SK-N-SH treated with all-trans-retinoic acid at 6 μM for 48 hours (cell line): ENCODE results near the gene CALHM2.

ENCODE experiments used
- ATAC-seq: fragments of 200-7000 bp; cut with Tn5 transposase; 3 replicates; pipeline ENCODE4 v1.9.1; 2020; ENCODE audit warnings: mild to moderate bottlenecking, moderate library complexity
- BACH2 ChIP-seq: fragments of 250-450 bp; sonication (Bioruptor Pico); IDR thresholded peaks from 2 replicates; pipeline ENCODE4 v1.9.0; 2021; ENCODE audit warnings: mild to moderate bottlenecking, borderline replicate concordance
- ESRRG ChIP-seq: fragments of 250-450 bp; sonication (Bioruptor Pico); IDR thresholded peaks from 2 replicates; pipeline ENCODE4 v1.6.1; 2021; ENCODE audit warnings: mild to moderate bottlenecking
- GLIS3 ChIP-seq: fragments of 250-450 bp; sonication (Bioruptor Pico); IDR thresholded peaks from 2 replicates; pipeline ENCODE4 v1.5.0; 2020; ENCODE audit warnings: mild to moderate bottlenecking, moderate library complexity
- ISL1 ChIP-seq: fragments of 250-450 bp; sonication (Bioruptor Pico); IDR thresholded peaks from 2 replicates; pipeline ENCODE4 v2.1.2; 2022; ENCODE audit warnings: mild to moderate bottlenecking, moderate library complexity
- OSR1 ChIP-seq: fragments of 250-450 bp; sonication (Bioruptor Pico); IDR thresholded peaks from 2 replicates; pipeline ENCODE4 v1.8.0; 2022; ENCODE audit warnings: moderate library complexity, mild to moderate bottlenecking, inconsistent platforms
- RARB ChIP-seq: fragments of 250-450 bp; sonication (Bioruptor Pico); IDR thresholded peaks from 2 replicates; pipeline ENCODE4 v1.8.0; 2021; ENCODE audit warnings: mild to moderate bottlenecking, moderate library complexity
- SNAI2 ChIP-seq: fragments of 250-450 bp; sonication (Bioruptor Pico); IDR thresholded peaks from 2 replicates; pipeline ENCODE4 v1.5.0; 2020; ENCODE audit warnings: mild to moderate bottlenecking, moderate library complexity
- TCF4 ChIP-seq: fragments of 250-450 bp; sonication (Bioruptor Pico); IDR thresholded peaks from 2 replicates; pipeline ENCODE4 v1.8.0; 2021; ENCODE audit warnings: mild to moderate bottlenecking, moderate library complexity, borderline replicate concordance
- TOX ChIP-seq: fragments of 250-450 bp; sonication (Bioruptor Pico); IDR thresholded peaks from 2 replicates; pipeline ENCODE4 v1.8.0; 2021; ENCODE audit warnings: mild to moderate bottlenecking, moderate library complexity, borderline replicate concordance
- ZC3H10 ChIP-seq: fragments of 250-450 bp; sonication (Bioruptor Pico); IDR thresholded peaks from 2 replicates; pipeline ENCODE4 v1.5.1; 2021; ENCODE audit warnings: mild to moderate bottlenecking, moderate library complexity
- ZFP3 ChIP-seq: fragments of 250-450 bp; sonication (Bioruptor Pico); IDR thresholded peaks from 2 replicates; pipeline ENCODE4 v1.5.0; 2020; ENCODE audit warnings: mild to moderate bottlenecking, moderate library complexity
- ZFP30 ChIP-seq: fragments of 450-650 bp; formaldehyde crosslinking; IDR thresholded peaks from 2 replicates; pipeline ENCODE4 v1.5.0; 2022; ENCODE audit warnings: mild to moderate bottlenecking, moderate library complexity
- ZNF565 ChIP-seq: fragments of 450-650 bp; formaldehyde crosslinking; conservative IDR thresholded peaks from 2 replicates; pipeline ENCODE4 v1.5.0; 2020; ENCODE audit warnings: low read depth, mild to moderate bottlenecking, moderate library complexity
- ZNF70 ChIP-seq: fragments of 450-650 bp; formaldehyde crosslinking; IDR thresholded peaks from 2 replicates; pipeline ENCODE4 v1.5.0; 2020; ENCODE audit warnings: mild to moderate bottlenecking, moderate library complexity
- ZNF8 ChIP-seq: fragments of 450-650 bp; formaldehyde crosslinking; IDR thresholded peaks from 2 replicates; pipeline ENCODE4 v1.5.0; 2020; ENCODE audit warnings: mild to moderate bottlenecking, moderate library complexity
- TF ChIP-seq, protein P1 (sequence below): fragments of 250-450 bp; sonication (Bioruptor Pico); IDR thresholded peaks from 2 replicates; pipeline ENCODE4 v1.5.1; 2021; ENCODE audit warnings: mild to moderate bottlenecking, moderate library complexity
- TF ChIP-seq, protein P2 (sequence below): fragments of 250-450 bp; sonication (Bioruptor Pico); IDR thresholded peaks from 2 replicates; pipeline ENCODE4 v1.8.0; 2020; ENCODE audit warnings: mild to moderate bottlenecking, moderate library complexity, borderline replicate concordance
- TF ChIP-seq, protein P3 (sequence below): fragments of 250-450 bp; sonication (Bioruptor Pico); IDR thresholded peaks from 2 replicates; pipeline ENCODE4 v1.5.1; 2020; ENCODE audit warnings: low read depth, mild to moderate bottlenecking, moderate library complexity
- TF ChIP-seq, protein P4 (sequence below): fragments of 250-450 bp; sonication (Bioruptor Pico); IDR thresholded peaks from 2 replicates; pipeline ENCODE4 v1.8.0; 2021; ENCODE audit warnings: low read depth, mild to moderate bottlenecking, moderate library complexity, borderline replicate concordance

CALHM2 gene

DNA sequence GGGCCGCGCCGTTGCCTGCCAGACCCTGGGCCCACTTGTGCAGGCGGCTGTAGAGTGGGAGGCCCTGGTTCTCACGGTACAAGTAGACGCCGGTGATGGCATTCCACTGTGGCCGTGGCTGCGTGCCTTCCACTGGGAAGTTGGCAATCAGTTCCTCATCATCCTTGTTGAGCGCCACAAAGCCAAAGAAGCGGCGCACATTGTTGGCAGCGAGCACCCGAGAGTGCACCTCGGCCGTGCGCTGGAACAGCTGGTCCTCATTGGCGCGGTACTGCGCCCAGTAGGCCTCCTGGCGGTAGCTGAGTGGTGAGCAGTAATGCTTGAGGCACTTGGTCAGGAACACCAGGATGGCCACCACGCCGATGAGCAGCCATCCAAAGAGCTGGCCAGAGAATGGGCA, 5.0 kb downstream of the CALHM2 start (continued):
- TF ChIP-seq, protein P1, sequence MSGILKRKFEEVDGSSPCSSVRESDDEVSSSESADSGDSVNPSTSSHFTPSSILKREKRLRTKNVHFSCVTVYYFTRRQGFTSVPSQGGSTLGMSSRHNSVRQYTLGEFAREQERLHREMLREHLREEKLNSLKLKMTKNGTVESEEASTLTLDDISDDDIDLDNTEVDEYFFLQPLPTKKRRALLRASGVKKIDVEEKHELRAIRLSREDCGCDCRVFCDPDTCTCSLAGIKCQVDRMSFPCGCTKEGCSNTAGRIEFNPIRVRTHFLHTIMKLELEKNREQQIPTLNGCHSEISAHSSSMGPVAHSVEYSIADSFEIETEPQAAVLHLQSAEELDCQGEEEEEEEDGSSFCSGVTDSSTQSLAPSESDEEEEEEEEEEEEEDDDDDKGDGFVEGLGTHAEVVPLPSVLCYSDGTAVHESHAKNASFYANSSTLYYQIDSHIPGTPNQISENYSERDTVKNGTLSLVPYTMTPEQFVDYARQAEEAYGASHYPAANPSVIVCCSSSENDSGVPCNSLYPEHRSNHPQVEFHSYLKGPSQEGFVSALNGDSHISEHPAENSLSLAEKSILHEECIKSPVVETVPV = no peak
- TF ChIP-seq SNAI2 (CRISPR knock-in tag) = no peak
- TF ChIP-seq, all 23 proteins: peak for 0

DNA sequence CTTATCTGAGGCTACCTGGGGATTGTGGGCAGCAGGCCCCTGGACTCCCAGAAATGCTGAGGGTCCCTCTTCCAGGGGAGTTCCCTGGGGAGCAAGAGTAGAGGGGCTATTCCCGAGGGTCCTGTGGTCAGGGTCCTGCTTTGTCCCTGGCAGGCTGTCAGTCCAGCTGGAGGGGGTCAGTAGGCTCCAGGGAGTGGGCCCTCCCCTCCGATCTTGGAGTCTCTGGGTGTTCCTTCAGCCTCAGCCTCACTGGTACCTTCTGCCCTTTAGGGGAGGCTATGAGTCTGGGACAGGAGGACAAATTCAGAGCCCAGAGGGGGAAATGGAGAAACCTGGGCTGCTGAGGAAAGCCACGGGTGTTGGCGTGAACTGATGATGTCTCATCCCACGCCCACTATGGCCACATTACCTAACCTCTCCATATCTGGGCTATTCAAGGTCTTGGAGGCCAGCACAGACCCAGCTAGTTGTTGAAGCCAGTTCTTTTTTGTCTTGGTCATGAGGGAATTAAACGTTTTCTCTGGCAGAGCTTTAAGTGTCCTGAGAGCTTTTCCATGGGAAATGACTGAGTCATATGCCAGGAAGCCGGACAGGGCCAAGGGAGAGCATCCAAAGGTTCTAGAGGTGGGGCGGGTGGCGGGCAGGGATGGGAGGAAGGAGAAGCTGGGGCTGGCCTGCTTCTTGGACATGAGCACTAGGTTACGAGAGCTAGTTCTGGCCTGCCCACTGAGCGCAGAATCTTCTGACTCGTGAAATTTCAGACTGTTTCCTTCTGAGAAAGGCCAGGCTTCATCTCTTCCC, 6.2 kb downstream of the CALHM2 start:
- ATAC-seq = no peak
- no peak for TF ChIP-seq GLIS3 (CRISPR knock-in tag)
- no peak for TF ChIP-seq ESRRG (CRISPR knock-in tag)
- no peak for TF ChIP-seq RARB (CRISPR knock-in tag)
- TF ChIP-seq TCF4 (CRISPR knock-in tag) = no peak
- TF ChIP-seq, protein P2, sequence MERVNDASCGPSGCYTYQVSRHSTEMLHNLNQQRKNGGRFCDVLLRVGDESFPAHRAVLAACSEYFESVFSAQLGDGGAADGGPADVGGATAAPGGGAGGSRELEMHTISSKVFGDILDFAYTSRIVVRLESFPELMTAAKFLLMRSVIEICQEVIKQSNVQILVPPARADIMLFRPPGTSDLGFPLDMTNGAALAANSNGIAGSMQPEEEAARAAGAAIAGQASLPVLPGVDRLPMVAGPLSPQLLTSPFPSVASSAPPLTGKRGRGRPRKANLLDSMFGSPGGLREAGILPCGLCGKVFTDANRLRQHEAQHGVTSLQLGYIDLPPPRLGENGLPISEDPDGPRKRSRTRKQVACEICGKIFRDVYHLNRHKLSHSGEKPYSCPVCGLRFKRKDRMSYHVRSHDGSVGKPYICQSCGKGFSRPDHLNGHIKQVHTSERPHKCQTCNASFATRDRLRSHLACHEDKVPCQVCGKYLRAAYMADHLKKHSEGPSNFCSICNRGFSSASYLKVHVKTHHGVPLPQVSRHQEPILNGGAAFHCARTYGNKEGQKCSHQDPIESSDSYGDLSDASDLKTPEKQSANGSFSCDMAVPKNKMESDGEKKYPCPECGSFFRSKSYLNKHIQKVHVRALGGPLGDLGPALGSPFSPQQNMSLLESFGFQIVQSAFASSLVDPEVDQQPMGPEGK (CRISPR knock-in tag) = no peak
- TF ChIP-seq ZNF70 (CRISPR knock-in tag) = no peak
- TF ChIP-seq ZFP30 (CRISPR knock-in tag) = no peak
- no peak for TF ChIP-seq ZFP3 (CRISPR knock-in tag)
- no peak for TF ChIP-seq ZNF8 (CRISPR knock-in tag)
- TF ChIP-seq, protein P3, sequence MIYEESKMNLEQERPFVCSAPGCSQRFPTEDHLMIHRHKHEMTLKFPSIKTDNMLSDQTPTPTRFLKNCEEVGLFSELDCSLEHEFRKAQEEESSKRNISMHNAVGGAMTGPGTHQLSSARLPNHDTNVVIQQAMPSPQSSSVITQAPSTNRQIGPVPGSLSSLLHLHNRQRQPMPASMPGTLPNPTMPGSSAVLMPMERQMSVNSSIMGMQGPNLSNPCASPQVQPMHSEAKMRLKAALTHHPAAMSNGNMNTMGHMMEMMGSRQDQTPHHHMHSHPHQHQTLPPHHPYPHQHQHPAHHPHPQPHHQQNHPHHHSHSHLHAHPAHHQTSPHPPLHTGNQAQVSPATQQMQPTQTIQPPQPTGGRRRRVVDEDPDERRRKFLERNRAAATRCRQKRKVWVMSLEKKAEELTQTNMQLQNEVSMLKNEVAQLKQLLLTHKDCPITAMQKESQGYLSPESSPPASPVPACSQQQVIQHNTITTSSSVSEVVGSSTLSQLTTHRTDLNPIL (CRISPR knock-in tag) = no peak
- TF ChIP-seq ISL1 = no peak

DNA sequence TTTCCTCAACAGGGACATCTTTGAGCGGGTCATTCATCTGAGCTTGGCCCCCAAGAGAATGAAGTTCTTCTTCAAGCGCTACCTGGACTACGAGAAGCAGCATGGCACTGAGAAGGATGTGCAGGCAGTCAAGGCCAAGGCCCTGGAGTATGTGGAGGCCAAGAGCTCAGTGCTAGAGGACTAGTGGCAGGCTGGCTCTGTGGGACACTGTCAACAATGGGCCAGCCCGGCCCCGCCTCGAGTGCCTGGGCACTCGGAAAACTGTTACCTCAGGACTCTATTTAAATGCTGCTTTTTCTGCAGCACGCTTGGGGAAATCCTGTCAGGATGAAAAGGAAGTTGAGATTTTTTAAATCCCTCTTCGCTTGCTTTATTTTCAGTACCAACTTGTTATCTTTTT, 6.8 kb downstream of the CALHM2 start:
- no peak for ATAC-seq
- no peak for TF ChIP-seq OSR1
- TF ChIP-seq, protein P3 (CRISPR knock-in tag) = no peak
- no peak for TF ChIP-seq ESRRG (CRISPR knock-in tag)
- TF ChIP-seq ZNF70 (CRISPR knock-in tag) = no peak
- TF ChIP-seq, all 23 proteins: peak for 0

DNA sequence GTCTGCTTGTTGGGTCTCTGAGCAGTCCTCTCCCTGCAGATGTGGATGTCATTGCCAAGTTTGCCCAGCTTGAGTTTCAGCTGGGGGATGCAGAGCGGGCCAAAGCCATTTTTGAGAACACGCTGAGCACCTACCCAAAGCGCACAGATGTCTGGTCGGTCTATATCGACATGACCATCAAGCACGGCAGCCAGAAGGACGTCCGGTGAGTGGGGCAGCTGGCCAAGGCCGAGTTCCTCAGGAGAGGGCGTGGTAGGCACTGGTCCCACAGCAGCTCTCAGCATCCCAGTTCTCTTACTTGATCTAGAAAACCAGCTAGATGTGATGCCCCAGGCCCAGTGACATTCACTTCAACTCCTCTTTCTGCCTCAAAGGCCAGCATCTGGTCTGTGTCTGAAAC, 7.7 kb downstream of the CALHM2 start:
- TF ChIP-seq BACH2 (CRISPR knock-in tag) (no peak), TCF4 (CRISPR knock-in tag) (no peak), ZNF70 (CRISPR knock-in tag) (no peak), ZFP3 (CRISPR knock-in tag) (no peak), SNAI2 (CRISPR knock-in tag) (no peak), ZNF8 (CRISPR knock-in tag) (no peak), GLIS3 (CRISPR knock-in tag) (no peak), ZC3H10 (CRISPR knock-in tag) (no peak), ZNF565 (no peak), TOX (no peak)
- TF ChIP-seq, protein P3 (CRISPR knock-in tag) = no peak
- TF ChIP-seq, protein P4, sequence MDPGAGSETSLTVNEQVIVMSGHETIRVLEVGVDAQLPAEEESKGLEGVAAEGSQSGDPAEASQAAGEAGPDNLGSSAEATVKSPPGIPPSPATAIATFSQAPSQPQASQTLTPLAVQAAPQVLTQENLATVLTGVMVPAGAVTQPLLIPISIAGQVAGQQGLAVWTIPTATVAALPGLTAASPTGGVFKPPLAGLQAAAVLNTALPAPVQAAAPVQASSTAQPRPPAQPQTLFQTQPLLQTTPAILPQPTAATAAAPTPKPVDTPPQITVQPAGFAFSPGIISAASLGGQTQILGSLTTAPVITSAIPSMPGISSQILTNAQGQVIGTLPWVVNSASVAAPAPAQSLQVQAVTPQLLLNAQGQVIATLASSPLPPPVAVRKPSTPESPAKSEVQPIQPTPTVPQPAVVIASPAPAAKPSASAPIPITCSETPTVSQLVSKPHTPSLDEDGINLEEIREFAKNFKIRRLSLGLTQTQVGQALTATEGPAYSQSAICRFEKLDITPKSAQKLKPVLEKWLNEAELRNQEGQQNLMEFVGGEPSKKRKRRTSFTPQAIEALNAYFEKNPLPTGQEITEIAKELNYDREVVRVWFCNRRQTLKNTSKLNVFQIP (CRISPR knock-in tag) = no peak

More for the DNA sequence above, 7.7 kb downstream of the CALHM2 start:
- ATAC-seq = no peak
